ENCODE results near the gene IL20RA.

Gene IL20RA

GRCh38 chr6:137017081-137017480, 27.7 kb downstream of the IL20RA start:
- no peak overlapping the region for H3K4me3 ChIP-seq (ENCODE audit: low read length)
- TF ChIP-seq CTCF (IDR thresholded peaks at IDR 0.05; ENCODE audit: insufficient read depth, low read depth, low read length, missing control alignments), result no peak
- no peak for DNase-seq (ENCODE audit: low read depth)

GRCh38 chr6:137016356-137016755, 28.4 kb downstream of the IL20RA start:
- H3K4me3 ChIP-seq (ENCODE audit: low read length), result no peak overlapping the region
- no peak for DNase-seq (ENCODE audit: low read depth)
- TF ChIP-seq CTCF (IDR thresholded peaks at IDR 0.05; ENCODE audit: insufficient read depth, low read depth, low read length, missing control alignments), result no peak

GRCh38 chr6:137015943-137016342, 28.8 kb downstream of the IL20RA start:
- DNase-seq (ENCODE audit: low read depth), result no peak
- no peak overlapping the region for H3K4me3 ChIP-seq (ENCODE audit: low read length)
- TF ChIP-seq CTCF (IDR thresholded peaks at IDR 0.05; ENCODE audit: insufficient read depth, low read depth, low read length, missing control alignments), result no peak

- H3K4me3 ChIP-seq (ENCODE audit: low read length), result no peak overlapping the region
- peak; percentile 83 for TF ChIP-seq CTCF (IDR thresholded peaks at IDR 0.05; ENCODE audit: insufficient read depth, low read depth, low read length, missing control alignments)
- DNase-seq (ENCODE audit: low read depth), result peak; percentile 94
These were observed 30.8 kb downstream of the IL20RA start for GRCh38 chr6:137013738-137014602.

- no peak overlapping the region for H3K4me3 ChIP-seq (ENCODE audit: low read length)
- no peak for TF ChIP-seq CTCF (IDR thresholded peaks at IDR 0.05; ENCODE audit: insufficient read depth, low read depth, low read length, missing control alignments)
- peak; percentile 81 for DNase-seq (ENCODE audit: low read depth)
These were observed 31.7 kb downstream of the IL20RA start for GRCh38 chr6:137013031-137013430.

GRCh38 chr6:137011406-137011805, 33.4 kb downstream of the IL20RA start:
- TF ChIP-seq CTCF (IDR thresholded peaks at IDR 0.05; ENCODE audit: insufficient read depth, low read depth, low read length, missing control alignments), result no peak
- H3K4me3 ChIP-seq (ENCODE audit: low read length), result no peak overlapping the region
- peak; percentile 43 for DNase-seq (ENCODE audit: low read depth)

All from epithelial cell of esophagus (primary cell).